PC-3 (cell line): Measurements from ENCODE around the gene DTWD2.
"Not testable (repeated sequence)": the region's sequence is repeated elsewhere in the genome, so short reads cannot be mapped to it uniquely, and the experiment has no call there.

ENCODE experiments used
- CTCF ChIP-seq: fragments of 300-600 bp; sonication (generic); conservative IDR thresholded peaks from 2 replicates; pipeline ENCODE4 v1.5.1; 2017; ENCODE audit warnings: antibody characterized with exemption, low read depth, mild to moderate bottlenecking, low read length
- EZH2 ChIP-seq: fragments of 300-600 bp; sonication (generic); IDR thresholded peaks from one replicate; pipeline ENCODE4 v1.6.1; 2017; ENCODE audit warnings: antibody characterized with exemption, mild to moderate bottlenecking, low read length; ENCODE audit not compliant: unreplicated experiment
- EZH2phosphoT487 ChIP-seq: fragments of 300-600 bp; sonication (generic); IDR thresholded peaks from 2 replicates; pipeline ENCODE4 v1.6.1; 2018; ENCODE audit warnings: mild to moderate bottlenecking, antibody characterized with exemption, low read length, borderline replicate concordance

DNA sequence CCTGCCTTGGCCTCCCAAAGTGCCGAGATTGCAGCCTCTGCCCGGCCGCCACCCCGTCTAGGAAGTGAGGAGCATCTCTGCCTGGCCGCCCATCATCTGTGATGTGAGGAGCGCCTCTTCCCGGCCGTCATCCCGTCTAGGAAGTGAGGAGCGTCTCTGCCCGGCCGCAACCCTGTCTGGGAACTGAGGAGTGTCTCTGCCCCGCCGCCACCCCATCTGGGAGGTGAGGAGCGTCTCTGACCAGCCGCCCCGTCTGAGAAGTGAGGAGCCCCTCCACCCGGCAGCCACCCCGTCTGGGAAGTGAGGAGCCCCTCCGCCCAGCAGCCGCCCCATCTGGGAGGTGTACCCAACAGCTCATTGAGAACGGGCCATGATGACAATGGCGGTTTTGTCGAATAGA is 10.5 kb upstream of the DTWD2 start:
- not testable (repeated sequence) for TF ChIP-seq CTCF, EZH2, EZH2phosphoT487
